Neural cell (in vitro differentiated cells): ENCODE measurements around the gene ACOD1.

Experiments used
- CTCF ChIP-seq: fragments of 450-650 bp; IDR thresholded peaks from 2 replicates; pipeline ENCODE4 v1.5.1; 2014; ENCODE audit warnings: antibody characterized with exemption, mild to moderate bottlenecking, moderate library complexity; ENCODE audit not compliant: poor library complexity, severe bottlenecking
- MXI1 ChIP-seq: fragments of 450-650 bp; conservative IDR thresholded peaks from 2 replicates; pipeline ENCODE4 v1.6.1; 2014; ENCODE audit warnings: antibody characterized with exemption, mild to moderate bottlenecking; ENCODE audit not compliant: poor library complexity, severe bottlenecking

- TF ChIP-seq MXI1 (no peak), CTCF (no peak)
Measured at GRCh38 chr13:76953968-76954367, 5.7 kb downstream of the ACOD1 start.
